T follicular helper cell (primary cell): Measurements from ENCODE around the gene OSBPL10.

Source experiments
- DNase-seq: peaks from one replicate; pipeline ENCODE4 v3.0.0-alpha.2; 2020; ENCODE audit warnings: low read depth

The OSBPL10 gene

DNA sequence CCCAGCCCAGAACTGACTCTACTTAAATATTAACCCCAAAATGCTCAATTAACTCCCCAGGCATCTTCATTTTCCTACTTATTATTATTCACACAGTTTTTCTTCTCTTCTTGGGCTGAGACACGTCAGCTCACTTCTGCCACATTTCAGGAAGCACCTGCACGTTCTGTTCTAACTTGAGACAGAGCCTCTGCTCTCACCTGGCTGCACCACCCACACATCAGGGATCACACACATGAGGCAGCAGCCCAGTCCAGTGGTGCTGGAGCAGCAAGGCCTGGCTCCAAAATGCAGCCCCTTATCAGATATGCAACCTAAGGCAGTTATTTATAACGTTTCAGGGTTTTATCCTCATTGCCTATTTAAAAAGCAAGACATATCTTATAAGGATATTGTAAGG is 127.5 kb downstream of the OSBPL10 start:
- no peak for DNase-seq

GRCh38 chr3:31851278-31851677 is 129.8 kb downstream of the OSBPL10 start:
- DNase-seq: no peak

DNA sequence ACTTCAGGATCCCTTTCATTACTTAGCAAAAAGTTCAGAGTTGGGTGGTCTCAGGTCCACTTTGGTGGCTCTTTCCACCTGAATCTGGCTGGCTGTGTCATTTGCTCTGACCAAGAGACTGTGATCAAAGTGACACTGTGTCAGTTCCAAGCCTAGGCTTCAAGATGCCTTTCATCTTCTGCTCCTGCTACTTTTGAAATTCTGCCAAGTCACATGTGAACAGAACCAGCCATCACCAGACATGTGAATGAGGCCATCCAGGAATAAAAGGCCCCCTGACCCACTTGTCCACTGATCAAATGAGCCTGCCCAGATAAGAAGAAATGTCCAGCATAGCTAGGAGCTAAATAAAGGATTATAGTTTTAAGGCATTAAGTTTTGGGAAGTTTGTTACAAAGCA is 132.2 kb downstream of the OSBPL10 start:
- no peak for DNase-seq

- no peak for DNase-seq
Observed at GRCh38 chr3:31848163-31848818, 132.8 kb downstream of the OSBPL10 start.

DNA sequence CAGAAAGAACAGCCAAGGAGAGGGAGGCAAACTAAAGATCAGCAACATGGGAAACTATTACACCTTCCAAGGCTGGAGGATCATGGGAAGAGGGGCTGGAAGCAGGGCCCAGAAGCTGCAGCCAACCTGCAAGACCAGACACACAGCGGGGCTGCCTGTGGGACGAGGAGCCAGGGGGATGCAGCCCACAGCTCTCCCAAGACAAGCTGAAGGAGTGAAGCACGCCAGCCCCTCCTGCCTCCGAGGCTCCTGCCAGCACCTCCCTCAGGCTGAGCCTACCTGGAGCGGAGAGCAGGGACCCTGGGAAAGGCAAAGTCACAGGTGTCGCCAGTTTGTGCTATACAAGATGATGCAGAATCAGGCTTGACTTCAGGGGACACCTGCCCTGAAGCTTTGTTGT is 133.3 kb downstream of the OSBPL10 start:
- no peak for DNase-seq

GRCh38 chr3:31841515-31841914 is 139.5 kb downstream of the OSBPL10 start:
- DNase-seq: no peak

GRCh38 chr3:31840252-31840651 is 140.8 kb downstream of the OSBPL10 start:
- no peak for DNase-seq

DNA sequence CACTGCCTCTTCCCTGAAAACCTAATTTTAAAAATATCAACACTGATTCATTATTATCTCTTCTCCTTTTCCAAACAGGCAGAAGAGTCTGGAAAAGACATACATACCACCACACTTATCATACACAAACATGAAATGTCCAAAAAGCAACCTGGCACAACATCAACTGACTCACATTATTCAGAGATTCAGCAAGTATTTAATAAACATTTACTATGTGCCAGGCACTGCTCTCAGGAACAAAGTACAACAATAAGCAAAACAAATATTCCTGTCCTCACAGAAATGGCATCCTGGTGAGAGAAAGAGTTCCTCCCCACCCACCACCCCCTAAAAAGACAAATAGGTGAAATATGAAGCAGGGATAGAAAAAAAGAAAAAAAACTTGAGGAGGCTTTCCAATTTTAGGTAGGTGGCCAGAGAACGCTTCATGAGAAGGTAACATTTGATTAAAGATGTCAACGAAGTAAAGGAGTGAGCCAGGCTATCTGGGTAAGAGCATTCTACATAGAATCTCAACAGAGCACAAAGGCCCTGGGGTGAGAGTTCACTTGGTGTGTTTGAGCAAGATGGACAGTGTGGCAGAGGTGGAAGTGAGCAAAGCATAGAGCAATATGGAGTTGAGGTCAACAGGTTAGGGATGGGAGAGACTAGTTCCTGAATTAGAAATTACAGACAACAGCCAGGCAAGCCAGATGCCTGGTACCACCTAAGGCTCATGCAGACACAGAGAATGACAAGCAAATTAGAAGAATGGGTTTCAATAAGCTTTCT is 141.7 kb downstream of the OSBPL10 start:
- DNase-seq: no peak

DNA sequence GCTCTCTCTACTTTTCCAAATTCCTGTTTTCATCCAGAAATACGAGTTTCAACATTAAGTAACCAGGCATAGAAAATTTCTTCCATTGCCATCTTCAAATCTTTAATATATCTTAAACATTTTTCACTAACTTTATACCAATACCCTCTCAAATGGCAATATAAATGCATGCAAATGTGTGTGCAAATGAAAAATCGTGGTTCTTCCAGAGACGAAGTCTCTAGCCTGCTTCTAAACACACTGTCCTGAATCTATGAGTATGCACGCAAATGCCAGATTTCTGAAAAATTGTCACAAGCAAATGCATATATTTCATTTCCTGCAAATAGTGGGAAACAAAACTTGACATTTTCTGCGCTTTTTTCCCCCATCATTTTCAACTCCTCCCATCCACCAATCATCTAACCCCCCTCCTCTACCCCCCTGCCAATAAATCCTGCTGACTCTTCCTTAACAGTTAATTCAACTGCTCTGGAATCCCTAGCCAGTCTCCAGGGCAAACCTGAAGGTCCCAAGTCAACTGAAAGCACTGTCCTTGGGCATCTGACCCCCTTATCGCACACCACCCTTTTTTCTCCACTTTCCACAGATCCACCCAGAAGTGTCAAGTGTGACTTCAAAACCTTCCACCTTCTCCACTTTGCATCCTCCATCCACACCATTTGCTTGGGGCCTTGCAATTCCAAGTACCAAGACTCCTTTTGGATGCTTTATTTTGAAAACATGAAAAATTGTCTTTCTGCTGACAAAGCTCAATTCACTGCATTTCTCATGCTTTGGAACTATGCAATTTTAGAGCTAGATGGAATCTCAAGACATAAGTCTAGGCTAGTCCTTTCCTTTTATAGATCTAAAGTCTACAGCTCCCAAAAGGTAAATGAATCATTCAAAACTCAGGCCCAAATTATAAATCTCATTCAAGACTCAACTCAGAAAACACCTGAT is 144.7 kb downstream of the OSBPL10 start:
- DNase-seq: no peak

- DNase-seq: no peak
Observed at GRCh38 chr3:31833391-31834190, 147.5 kb downstream of the OSBPL10 start.

- DNase-seq: no peak
Observed at GRCh38 chr3:31832551-31832950, 148.5 kb downstream of the OSBPL10 start.

GRCh38 chr3:31831591-31831990 is 149.5 kb downstream of the OSBPL10 start:
- DNase-seq: no peak

GRCh38 chr3:31829826-31830426 is 151.1 kb downstream of the OSBPL10 start:
- DNase-seq: no peak

DNA sequence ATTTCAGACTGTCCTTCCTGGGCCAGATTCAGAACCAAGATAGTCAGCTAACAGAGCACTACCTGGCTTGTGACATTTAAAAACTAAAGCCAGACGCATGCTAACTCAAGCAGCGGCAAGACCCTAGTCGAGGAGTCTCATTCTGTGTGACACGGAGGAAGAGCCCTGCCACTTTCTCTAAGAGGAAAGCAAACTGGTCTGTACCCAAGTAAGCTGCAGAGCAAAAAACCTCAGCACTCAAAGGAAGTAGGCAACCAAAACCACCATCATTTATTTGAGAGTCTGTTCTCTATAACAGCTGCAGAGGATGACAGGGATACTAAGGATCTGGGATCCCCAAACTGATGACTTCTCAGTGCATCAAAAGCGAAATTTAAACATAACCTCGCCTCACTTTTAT is 152.1 kb downstream of the OSBPL10 start:
- DNase-seq: no peak

DNA sequence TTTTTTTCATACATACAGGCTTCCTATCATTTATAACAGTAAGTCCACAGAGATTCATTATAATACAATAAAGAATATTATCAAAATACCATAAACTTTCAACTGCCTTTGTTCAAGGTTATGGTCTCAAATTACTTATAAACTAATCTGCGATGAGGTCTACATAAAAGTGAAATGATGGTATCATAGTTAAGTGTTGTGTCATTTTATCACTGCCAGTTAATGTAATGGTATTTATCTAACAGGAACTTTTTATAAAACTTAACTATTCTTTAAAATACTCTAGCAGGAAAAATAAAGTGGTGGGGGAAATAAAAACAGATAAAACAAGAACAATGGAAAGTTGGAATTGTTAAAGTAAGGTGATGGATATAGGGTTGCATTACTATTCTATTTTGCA is 153.1 kb downstream of the OSBPL10 start:
- no peak for DNase-seq

GRCh38 chr3:31823184-31823583 is 157.9 kb downstream of the OSBPL10 start:
- no peak for DNase-seq

DNA sequence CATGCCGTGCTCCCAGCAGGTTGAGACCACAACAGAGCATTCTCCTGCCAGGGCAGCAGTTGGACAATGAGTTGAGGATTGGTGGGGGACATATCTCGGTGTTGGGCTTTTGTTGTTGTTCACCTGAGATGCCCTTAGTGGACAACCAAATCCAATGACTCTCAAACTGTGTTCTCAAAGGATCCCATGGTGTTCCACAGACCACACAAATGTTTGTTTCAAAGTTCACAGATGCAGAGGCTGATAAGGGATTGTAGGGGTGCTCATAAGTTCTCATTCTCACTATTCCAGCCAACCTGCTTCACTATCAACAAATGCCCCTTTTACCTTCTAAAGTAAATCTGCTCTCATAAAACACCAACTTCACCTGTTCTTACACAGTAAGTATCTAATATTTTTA is 159.9 kb downstream of the OSBPL10 start:
- no peak for DNase-seq

- DNase-seq: no peak
Observed at GRCh38 chr3:31819441-31819840, 161.6 kb downstream of the OSBPL10 start.

DNA sequence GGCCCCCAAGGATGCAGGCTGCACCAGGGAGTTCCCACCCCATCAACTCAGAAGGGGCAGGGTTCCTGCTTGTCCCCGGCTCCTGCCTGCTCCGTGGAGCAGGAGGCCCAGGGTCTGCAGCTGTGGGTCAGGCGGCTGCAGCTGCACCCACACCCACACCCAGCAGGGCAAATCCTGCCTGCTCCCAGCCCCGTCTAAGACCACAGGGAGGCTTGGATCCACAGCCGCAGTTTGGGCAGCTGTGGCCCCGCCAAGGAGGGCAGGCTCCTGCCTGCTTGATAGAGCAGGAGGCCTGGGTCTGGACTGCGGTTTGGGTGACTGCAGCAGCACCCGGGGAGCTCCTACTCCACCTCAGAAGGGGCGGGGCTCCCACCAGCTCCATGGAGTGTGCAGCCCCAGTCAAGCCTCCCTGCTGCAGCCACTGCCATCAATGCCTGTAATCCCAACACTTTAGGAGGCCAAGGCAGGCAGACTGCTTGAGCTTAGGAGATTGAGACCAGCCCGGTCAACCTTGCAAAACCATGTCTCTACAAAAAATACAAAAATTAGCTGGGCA is 163.6 kb downstream of the OSBPL10 start:
- no peak for DNase-seq

GRCh38 chr3:31815631-31816440 is 165.2 kb downstream of the OSBPL10 start:
- no peak for DNase-seq
